ENCODE results near the gene TNRC6A. TPM values are rescaled to one million over a fixed set of nuclear protein-coding genes. Genes with fewer than 3 reads are reported as not detected.
"Not testable (repeated sequence)": the region's sequence is repeated elsewhere in the genome, so short reads cannot be mapped to it uniquely, and the experiment has no call there.

TNRC6A gene
- total and polyA plus RNA-seq, 4 experiments from 2014 or later: 0.88 to 103 (median 63.3) TPM

GRCh38 chr16:24734382-24734781 lies 4.9 kb downstream of the TNRC6A start:
- CTCF ChIA-PET (ENCODE audit: partially characterized antibody): no interaction called here
- DNase-seq: no peak
- peaks cover 12 to 48% of the 10 kb centered on the region in 2 donors for H3K36me3 Mint-ChIP-seq
- Histone ChIP-seq H3K27me3 (ENCODE audit: insufficient read depth, low read length) (no peaks in the 10 kb centered on the region), H3K4me1 (ENCODE audit: insufficient read depth, low read length) (peaks cover 85% of the 10 kb centered on the region), H3K27ac (ENCODE audit: low read depth, low read length) (no peak overlapping the region), H3K9me3 (ENCODE audit: control insufficient read depth in 1 of 2, low read length in 2 of 2) (no peaks in the 10 kb centered on the region), H3K36me3 (ENCODE audit: insufficient read depth, low read length) (no peaks in the 10 kb centered on the region), H3K4me3 (ENCODE audit: low read length in 2 of 2) (no peak overlapping the region)
- H3K27me3 Mint-ChIP-seq: peaks cover 0 to 1% of the 10 kb centered on the region in 2 donors
- H3K4me1 Mint-ChIP-seq: peaks cover 56 to 89% (median 75%) of the 10 kb centered on the region in 4 donors
- H3K27ac Mint-ChIP-seq: peak overlapping the region in 4 of 7 donors; percentile 6 to 75 (median 34)
- H3K4me3 Mint-ChIP-seq: peak overlapping the region in 4 of 8 donors; percentile 1 to 59 (median 14)
- POLR2A ChIA-PET (ENCODE audit: partially characterized antibody): interaction anchor here (0.7 kb wide), 1 partner anchor 1622 kb away, joined by 4 read pairs; no protein-coding TSS in a partner anchor
- no peaks in the 10 kb centered on the region for H3K9me3 Mint-ChIP-seq
- intact Hi-C loops (cut with micrococcal nuclease): loop anchor here (5.0 kb wide), 1 partner anchor 33 kb away; no protein-coding TSS in a partner anchor

- H3K27me3 ChIP-seq (ENCODE audit: insufficient read depth, low read length): no peaks in the 10 kb centered on the region
- ChIA-PET POLR2A (ENCODE audit: partially characterized antibody) (no interaction called here), CTCF (ENCODE audit: partially characterized antibody) (interaction anchor here (1.4 kb wide), 1 partner anchor 232 kb away, joined by 3 read pairs; no protein-coding TSS in a partner anchor)
- Mint-ChIP-seq H3K4me3 (peak overlapping the region in 6 of 8 donors; percentile 44 to 67 (median 58)), H3K27ac (no peak overlapping the region), H3K36me3 (peaks cover 12 to 47% of the 10 kb centered on the region in 2 donors), H3K9me3 (no peaks in the 10 kb centered on the region), H3K4me1 (peaks cover 65 to 95% (median 82%) of the 10 kb centered on the region in 4 donors), H3K27me3 (no peaks in the 10 kb centered on the region)
- no peak overlapping the region for H3K27ac ChIP-seq (ENCODE audit: low read depth, low read length)
- no peak overlapping the region for H3K4me3 ChIP-seq (ENCODE audit: low read length in 2 of 2)
- no peaks in the 10 kb centered on the region for H3K9me3 ChIP-seq (ENCODE audit: control insufficient read depth in 1 of 2, low read length in 2 of 2)
- intact Hi-C loops (cut with micrococcal nuclease): no loop called here
- DNase-seq: no peak
- H3K4me1 ChIP-seq (ENCODE audit: insufficient read depth, low read length): peaks cover 96% of the 10 kb centered on the region
- no peaks in the 10 kb centered on the region for H3K36me3 ChIP-seq (ENCODE audit: insufficient read depth, low read length)
Observed at GRCh38 chr16:24736758-24737157, 7.3 kb downstream of the TNRC6A start.

GRCh38 chr16:24737391-24737871 lies 8.0 kb downstream of the TNRC6A start:
- H3K27ac Mint-ChIP-seq: peak overlapping the region in 1 of 7 donors; percentile 31
- ChIA-PET CTCF (ENCODE audit: partially characterized antibody) (interaction anchor here (1.4 kb wide), 1 partner anchor 232 kb away, joined by 3 read pairs; no protein-coding TSS in a partner anchor), POLR2A (ENCODE audit: partially characterized antibody) (no interaction called here)
- Histone ChIP-seq H3K9me3 (ENCODE audit: control insufficient read depth in 1 of 2, low read length in 2 of 2) (no peaks in the 10 kb centered on the region), H3K27ac (ENCODE audit: low read depth, low read length) (no peak overlapping the region), H3K4me1 (ENCODE audit: insufficient read depth, low read length) (peaks cover 96% of the 10 kb centered on the region), H3K36me3 (ENCODE audit: insufficient read depth, low read length) (no peaks in the 10 kb centered on the region), H3K4me3 (ENCODE audit: low read length in 2 of 2) (no peak overlapping the region), H3K27me3 (ENCODE audit: insufficient read depth, low read length) (no peaks in the 10 kb centered on the region)
- H3K4me3 Mint-ChIP-seq: peak overlapping the region in 3 of 8 donors; percentile 30 to 58 (median 53)
- H3K27me3 Mint-ChIP-seq: no peaks in the 10 kb centered on the region
- peaks cover 12 to 47% of the 10 kb centered on the region in 2 donors for H3K36me3 Mint-ChIP-seq
- peaks cover 63 to 95% (median 81%) of the 10 kb centered on the region in 4 donors for H3K4me1 Mint-ChIP-seq
- intact Hi-C loops (cut with micrococcal nuclease): no loop called here
- no peak for DNase-seq
- no peaks in the 10 kb centered on the region for H3K9me3 Mint-ChIP-seq

- Mint-ChIP-seq H3K27ac (peak overlapping the region in 3 of 7 donors; percentile 6 to 31 (median 20)), H3K4me3 (peak overlapping the region in 4 of 8 donors; percentile 11 to 58 (median 42)), H3K36me3 (peaks cover 11 to 48% of the 10 kb centered on the region in 2 donors), H3K27me3 (no peaks in the 10 kb centered on the region), H3K9me3 (no peaks in the 10 kb centered on the region), H3K4me1 (peaks cover 66 to 98% (median 82%) of the 10 kb centered on the region in 4 donors)
- Histone ChIP-seq H3K4me3 (ENCODE audit: low read length in 2 of 2) (no peak overlapping the region), H3K36me3 (ENCODE audit: insufficient read depth, low read length) (no peaks in the 10 kb centered on the region), H3K27ac (ENCODE audit: low read depth, low read length) (no peak overlapping the region), H3K9me3 (ENCODE audit: control insufficient read depth in 1 of 2, low read length in 2 of 2) (no peaks in the 10 kb centered on the region), H3K4me1 (ENCODE audit: insufficient read depth, low read length) (peaks cover 99% of the 10 kb centered on the region), H3K27me3 (ENCODE audit: insufficient read depth, low read length) (no peaks in the 10 kb centered on the region)
- no peak for DNase-seq
- ChIA-PET CTCF (ENCODE audit: partially characterized antibody) (no interaction called here), POLR2A (ENCODE audit: partially characterized antibody) (no interaction called here)
- intact Hi-C loops (cut with micrococcal nuclease): no loop called here
Observed at GRCh38 chr16:24737916-24738594, 8.6 kb downstream of the TNRC6A start.

GRCh38 chr16:24738895-24739294 lies 9.4 kb downstream of the TNRC6A start:
- CTCF ChIA-PET (ENCODE audit: partially characterized antibody): no interaction called here
- POLR2A ChIA-PET (ENCODE audit: partially characterized antibody): interaction anchor here (1.8 kb wide), 1 partner anchor 8 kb away, joined by 5 read pairs; no protein-coding TSS in a partner anchor
- peaks cover 99% of the 10 kb centered on the region for H3K4me1 ChIP-seq (ENCODE audit: insufficient read depth, low read length)

GRCh38 chr16:24741862-24742261 lies 12.4 kb downstream of the TNRC6A start:
- Mint-ChIP-seq H3K9me3 (no peaks in the 10 kb centered on the region), H3K27ac (no peak overlapping the region), H3K4me3 (peak overlapping the region in 3 of 8 donors; percentile 23 to 50 (median 23)), H3K27me3 (no peaks in the 10 kb centered on the region), H3K36me3 (peaks cover 13 to 37% of the 10 kb centered on the region in 2 donors), H3K4me1 (peaks cover 71 to 98% (median 84%) of the 10 kb centered on the region in 4 donors)
- ChIA-PET CTCF (ENCODE audit: partially characterized antibody) (no interaction called here), POLR2A (ENCODE audit: partially characterized antibody) (interaction anchor here (0.7 to 1.7 kb wide), 2 partner anchors 11 to 13 kb away, joined by 3 to 5 read pairs; no protein-coding TSS in a partner anchor)
- Histone ChIP-seq H3K27me3 (ENCODE audit: insufficient read depth, low read length) (no peaks in the 10 kb centered on the region), H3K4me1 (ENCODE audit: insufficient read depth, low read length) (peaks cover 99% of the 10 kb centered on the region), H3K36me3 (ENCODE audit: insufficient read depth, low read length) (peaks cover 3% of the 10 kb centered on the region), H3K27ac (ENCODE audit: low read depth, low read length) (no peak overlapping the region), H3K9me3 (ENCODE audit: control insufficient read depth in 1 of 2, low read length in 2 of 2) (no peaks in the 10 kb centered on the region), H3K4me3 (ENCODE audit: low read length in 2 of 2) (no peak overlapping the region)
- intact Hi-C loops (cut with micrococcal nuclease): loop anchor here (2.0 kb wide), 1 partner anchor 15 kb away; no protein-coding TSS in a partner anchor
- no peak for DNase-seq

More at GRCh38 chr16:24738895-24739294, 9.4 kb downstream of the TNRC6A start:
- Histone ChIP-seq H3K9me3 (ENCODE audit: control insufficient read depth in 1 of 2, low read length in 2 of 2) (no peaks in the 10 kb centered on the region), H3K4me3 (ENCODE audit: low read length in 2 of 2) (no peak overlapping the region), H3K36me3 (ENCODE audit: insufficient read depth, low read length) (no peaks in the 10 kb centered on the region), H3K27ac (ENCODE audit: low read depth, low read length) (no peak overlapping the region), H3K27me3 (ENCODE audit: insufficient read depth, low read length) (no peaks in the 10 kb centered on the region)
- peaks cover 66 to 96% (median 80%) of the 10 kb centered on the region in 4 donors for H3K4me1 Mint-ChIP-seq
- H3K27me3 Mint-ChIP-seq: no peaks in the 10 kb centered on the region
- no peaks in the 10 kb centered on the region for H3K9me3 Mint-ChIP-seq
- intact Hi-C loops (cut with micrococcal nuclease): no loop called here
- H3K36me3 Mint-ChIP-seq: peaks cover 4 to 43% of the 10 kb centered on the region in 2 donors
- peak overlapping the region in 2 of 8 donors; percentile 18 to 53 for H3K4me3 Mint-ChIP-seq
- DNase-seq: no peak
- peak overlapping the region in 1 of 7 donors; percentile 70 for H3K27ac Mint-ChIP-seq

GRCh38 chr16:24742610-24743009 lies 13.2 kb downstream of the TNRC6A start:
- H3K27me3 Mint-ChIP-seq; H3K9me3 ChIP-seq (ENCODE audit: control insufficient read depth in 1 of 2, low read length in 2 of 2); H3K4me3 ChIP-seq (ENCODE audit: low read length in 2 of 2); H3K36me3 ChIP-seq (ENCODE audit: insufficient read depth, low read length); DNase-seq; H3K27ac Mint-ChIP-seq; H3K27ac ChIP-seq (ENCODE audit: low read depth, low read length); H3K27me3 ChIP-seq (ENCODE audit: insufficient read depth, low read length); CTCF ChIA-PET (ENCODE audit: partially characterized antibody); H3K9me3 Mint-ChIP-seq: not testable (repeated sequence)
- H3K4me1 Mint-ChIP-seq: peaks cover 72 to 98% (median 85%) of the 10 kb centered on the region in 4 donors
- intact Hi-C loops (cut with micrococcal nuclease): loop anchor here (2.0 kb wide), 1 partner anchor 14 kb away; no protein-coding TSS in a partner anchor
- POLR2A ChIA-PET (ENCODE audit: partially characterized antibody): interaction anchor here (1.7 kb wide), 1 partner anchor 12 kb away, joined by 5 read pairs; no protein-coding TSS in a partner anchor
- peaks cover 99% of the 10 kb centered on the region for H3K4me1 ChIP-seq (ENCODE audit: insufficient read depth, low read length)
- peak overlapping the region in 2 of 8 donors; percentile 23 to 41 for H3K4me3 Mint-ChIP-seq
- H3K36me3 Mint-ChIP-seq: peaks cover 13 to 43% of the 10 kb centered on the region in 2 donors

All from CD4-positive, alpha-beta memory T cell (primary cell).